ENCODE measurements around the gene PMS1.

Gene PMS1

GRCh38 chr2:189794310-189794709, 10.1 kb downstream of the PMS1 start:
- DNase-seq (ENCODE audit: low spot score) = no peak
- Histone ChIP-seq H3K27ac (no peak overlapping the region), H3K4me3 (no peak overlapping the region)
- TF ChIP-seq, protein P1, sequence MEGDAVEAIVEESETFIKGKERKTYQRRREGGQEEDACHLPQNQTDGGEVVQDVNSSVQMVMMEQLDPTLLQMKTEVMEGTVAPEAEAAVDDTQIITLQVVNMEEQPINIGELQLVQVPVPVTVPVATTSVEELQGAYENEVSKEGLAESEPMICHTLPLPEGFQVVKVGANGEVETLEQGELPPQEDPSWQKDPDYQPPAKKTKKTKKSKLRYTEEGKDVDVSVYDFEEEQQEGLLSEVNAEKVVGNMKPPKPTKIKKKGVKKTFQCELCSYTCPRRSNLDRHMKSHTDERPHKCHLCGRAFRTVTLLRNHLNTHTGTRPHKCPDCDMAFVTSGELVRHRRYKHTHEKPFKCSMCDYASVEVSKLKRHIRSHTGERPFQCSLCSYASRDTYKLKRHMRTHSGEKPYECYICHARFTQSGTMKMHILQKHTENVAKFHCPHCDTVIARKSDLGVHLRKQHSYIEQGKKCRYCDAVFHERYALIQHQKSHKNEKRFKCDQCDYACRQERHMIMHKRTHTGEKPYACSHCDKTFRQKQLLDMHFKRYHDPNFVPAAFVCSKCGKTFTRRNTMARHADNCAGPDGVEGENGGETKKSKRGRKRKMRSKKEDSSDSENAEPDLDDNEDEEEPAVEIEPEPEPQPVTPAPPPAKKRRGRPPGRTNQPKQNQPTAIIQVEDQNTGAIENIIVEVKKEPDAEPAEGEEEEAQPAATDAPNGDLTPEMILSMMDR (IDR thresholded peaks at IDR 0.05) = no peak

GRCh38 chr2:189797902-189798301, 13.7 kb downstream of the PMS1 start:
- Histone ChIP-seq H3K4me3 (no peak overlapping the region), H3K27ac (peak overlapping the region in 1 of 2 donors; percentile 20)
- DNase-seq (ENCODE audit: low spot score) = no peak
- TF ChIP-seq, protein P1 (IDR thresholded peaks at IDR 0.05) = no peak

GRCh38 chr2:189798312-189799029, 14.2 kb downstream of the PMS1 start:
- no peak for DNase-seq (ENCODE audit: low spot score)
- no peak overlapping the region for H3K4me3 ChIP-seq
- peak overlapping the region in 1 of 2 donors; percentile 20 for H3K27ac ChIP-seq
- TF ChIP-seq, protein P1 (IDR thresholded peaks at IDR 0.05) = no peak

DNA sequence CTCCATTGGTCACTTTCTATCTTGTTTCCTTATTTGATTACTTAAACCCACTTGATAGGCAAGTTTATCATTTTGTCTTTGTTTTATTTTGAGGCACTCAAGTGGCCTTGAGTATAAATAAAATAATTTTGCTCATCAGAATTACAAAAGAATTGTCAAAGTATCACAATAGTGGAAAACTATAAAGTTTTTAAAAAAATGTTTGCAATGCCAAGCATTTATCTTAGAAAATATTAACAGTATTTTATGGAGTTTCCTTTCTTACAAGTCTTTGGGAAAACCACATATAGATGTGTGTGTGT, 14.7 kb downstream of the PMS1 start:
- H3K4me3 ChIP-seq = no peak overlapping the region
- no peak for DNase-seq (ENCODE audit: low spot score)
- no peak overlapping the region for H3K27ac ChIP-seq
- TF ChIP-seq, protein P1 (IDR thresholded peaks at IDR 0.05) = no peak

DNA sequence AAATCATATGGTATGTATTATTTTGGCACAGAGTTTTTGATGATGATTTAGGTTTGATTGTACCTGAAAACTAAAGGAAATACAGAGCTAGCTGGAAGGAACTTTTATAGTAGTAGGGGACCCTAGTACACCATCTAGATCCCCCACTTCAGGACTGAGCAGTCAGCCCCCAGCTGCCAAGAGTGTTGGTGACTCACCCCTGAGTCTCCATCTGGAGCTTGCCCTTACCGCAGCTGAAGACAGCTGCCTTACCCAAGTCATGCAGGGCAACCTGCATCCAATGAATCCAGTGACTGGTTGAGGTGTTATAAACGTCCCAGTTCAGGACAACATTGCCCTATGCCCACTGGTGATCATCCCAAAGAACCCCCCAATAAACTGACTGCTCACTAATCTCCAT, 15.3 kb downstream of the PMS1 start:
- H3K4me3 ChIP-seq = no peak overlapping the region
- no peak for DNase-seq (ENCODE audit: low spot score)
- peak overlapping the region in 1 of 2 donors; percentile 1 for H3K27ac ChIP-seq
- TF ChIP-seq, protein P1 (IDR thresholded peaks at IDR 0.05) = no peak

DNA sequence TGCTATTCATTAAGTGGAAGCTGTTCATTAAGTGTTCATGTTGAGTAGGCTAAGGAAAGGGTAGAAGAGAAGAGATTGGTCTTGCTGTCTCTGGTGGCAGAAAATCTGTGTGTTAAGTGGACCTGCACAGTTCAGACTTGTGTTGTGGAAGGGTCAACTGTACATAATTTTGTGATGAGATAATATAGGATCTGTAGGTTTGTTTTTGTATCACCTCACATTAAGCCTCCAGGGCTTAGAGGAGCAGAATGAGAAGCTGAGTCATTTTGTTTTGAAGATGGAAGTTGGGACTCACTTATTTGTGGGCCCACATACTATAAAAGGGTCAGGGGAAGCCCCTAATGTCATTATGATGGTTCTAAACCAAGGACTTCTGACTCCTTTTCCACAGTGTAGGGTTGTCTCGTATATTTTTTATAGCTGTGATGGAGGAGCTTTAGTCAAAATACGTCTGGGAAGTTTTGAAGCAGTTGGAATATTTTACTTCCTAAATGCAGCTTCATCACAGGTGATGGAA, 18.2 kb downstream of the PMS1 start:
- Histone ChIP-seq H3K4me3 (no peak overlapping the region), H3K27ac (no peak overlapping the region)
- no peak for DNase-seq (ENCODE audit: low spot score)
- TF ChIP-seq, protein P1 (IDR thresholded peaks at IDR 0.05) = no peak

GRCh38 chr2:189803431-189803830, 19.2 kb downstream of the PMS1 start:
- Histone ChIP-seq H3K27ac (no peak overlapping the region), H3K4me3 (no peak overlapping the region)
- TF ChIP-seq, protein P1 (IDR thresholded peaks at IDR 0.05) = no peak
- DNase-seq (ENCODE audit: low spot score) = no peak

Data from coronary artery (tissue), 2 donors.